ENCODE measurements around the gene CLEC4A. TPM values are rescaled to one million over a fixed set of nuclear protein-coding genes. Genes with fewer than 3 reads are reported as not detected.

CLEC4A gene
- polyA plus RNA-seq, 1 donor (not counting 4 experiments of a cell fraction or from before 2014, with no cell fraction given) = 0.31 TPM

GRCh38 chr12:8145754-8146441 is 22.5 kb downstream of the CLEC4A start:
- no peak for DNase-seq (ENCODE audit: low read depth, low spot score)
- no peak overlapping the region for H3K4me2 ChIP-seq (ENCODE audit: control insufficient read depth, extremely low read depth, insufficient read depth, low read depth, low read length)
- H2AFZ ChIP-seq (ENCODE audit: control insufficient read depth, low read length) = no peak overlapping the region
- H3K36me3 ChIP-seq (ENCODE audit: control insufficient read depth in 2 of 2, extremely low read depth in 1 of 2, insufficient read depth in 2 of 2, low read length in 2 of 2) = no peaks in the 10 kb centered on the region
- H3K4me1 ChIP-seq (ENCODE audit: control insufficient read depth, extremely low read depth, insufficient read depth, low read length) = no peaks in the 10 kb centered on the region
- no peaks in the 10 kb centered on the region for H3K9me3 ChIP-seq (ENCODE audit: control insufficient read depth, low read depth, low read length)
- no peaks in the 10 kb centered on the region for H3K9me1 ChIP-seq (ENCODE audit: control insufficient read depth, extremely low read depth, insufficient read depth, low read length)
- dilution Hi-C loops (cut with MboI; ENCODE audit: extremely low pct_ligation_motif_present, low sequenced_read_pairs) = no loop called here
- no peak overlapping the region for H3K27ac ChIP-seq (ENCODE audit: control insufficient read depth, insufficient read depth, low read length)
- no peak for FAIRE-seq
- no peaks in the 10 kb centered on the region for H4K20me1 ChIP-seq (ENCODE audit: control insufficient read depth, extremely low read depth, insufficient read depth, low read length)
- H3K27me3 ChIP-seq (ENCODE audit: control insufficient read depth, extremely low read depth, insufficient read depth, low read length) = no peaks in the 10 kb centered on the region
- no peak overlapping the region for H3K4me3 ChIP-seq (ENCODE audit: control insufficient read depth in 2 of 3, extremely low read depth in 1 of 3, insufficient read depth in 2 of 3, low read depth in 1 of 3, low read length in 3 of 3)
- H3K9ac ChIP-seq (ENCODE audit: control insufficient read depth, extremely low read depth, insufficient read depth, low read length) = no peak overlapping the region
- TF ChIP-seq EZH2 (IDR thresholded peaks at IDR 0.05; ENCODE audit: low read length) (no peak), CTCF (optimal IDR thresholded peaks at IDR 0.05 in 1 of 3, IDR thresholded peaks at IDR 0.05 in 1 of 3, conservative IDR thresholded peaks at IDR 0.05 in 1 of 3; ENCODE audit: extremely low read depth in 1 of 3, insufficient read depth in 2 of 3, low read length in 3 of 3) (no peak)
- H3K79me2 ChIP-seq (ENCODE audit: control insufficient read depth, insufficient read depth, low read length) = no peaks in the 10 kb centered on the region

- FAIRE-seq = no peak
- TF ChIP-seq CTCF (optimal IDR thresholded peaks at IDR 0.05 in 1 of 3, IDR thresholded peaks at IDR 0.05 in 1 of 3, conservative IDR thresholded peaks at IDR 0.05 in 1 of 3; ENCODE audit: extremely low read depth in 1 of 3, insufficient read depth in 2 of 3, low read length in 3 of 3) (no peak), EZH2 (IDR thresholded peaks at IDR 0.05; ENCODE audit: low read length) (no peak)
- H3K9ac ChIP-seq (ENCODE audit: control insufficient read depth, extremely low read depth, insufficient read depth, low read length) = no peak overlapping the region
- no peak for DNase-seq (ENCODE audit: low read depth, low spot score)
- no peaks in the 10 kb centered on the region for H3K27me3 ChIP-seq (ENCODE audit: control insufficient read depth, extremely low read depth, insufficient read depth, low read length)
- H4K20me1 ChIP-seq (ENCODE audit: control insufficient read depth, extremely low read depth, insufficient read depth, low read length) = no peaks in the 10 kb centered on the region
- no peak overlapping the region for H3K4me2 ChIP-seq (ENCODE audit: control insufficient read depth, extremely low read depth, insufficient read depth, low read depth, low read length)
- H3K9me3 ChIP-seq (ENCODE audit: control insufficient read depth, low read depth, low read length) = no peaks in the 10 kb centered on the region
- dilution Hi-C loops (cut with MboI; ENCODE audit: extremely low pct_ligation_motif_present, low sequenced_read_pairs) = no loop called here
- H2AFZ ChIP-seq (ENCODE audit: control insufficient read depth, low read length) = no peak overlapping the region
- no peak overlapping the region for H3K4me3 ChIP-seq (ENCODE audit: control insufficient read depth in 2 of 3, extremely low read depth in 1 of 3, insufficient read depth in 2 of 3, low read depth in 1 of 3, low read length in 3 of 3)
- H3K36me3 ChIP-seq (ENCODE audit: control insufficient read depth in 2 of 2, extremely low read depth in 1 of 2, insufficient read depth in 2 of 2, low read length in 2 of 2) = no peaks in the 10 kb centered on the region
- no peaks in the 10 kb centered on the region for H3K4me1 ChIP-seq (ENCODE audit: control insufficient read depth, extremely low read depth, insufficient read depth, low read length)
- no peaks in the 10 kb centered on the region for H3K9me1 ChIP-seq (ENCODE audit: control insufficient read depth, extremely low read depth, insufficient read depth, low read length)
- H3K27ac ChIP-seq (ENCODE audit: control insufficient read depth, insufficient read depth, low read length) = no peak overlapping the region
- no peaks in the 10 kb centered on the region for H3K79me2 ChIP-seq (ENCODE audit: control insufficient read depth, insufficient read depth, low read length)
Measured at GRCh38 chr12:8146442-8146771, 23.0 kb downstream of the CLEC4A start.
